Hematopoietic multipotent progenitor cell treated with erythropoietin and hydrocortisone succinate and interleukin-3 and kit ligand, for 6 days (in vitro differentiated cells): ENCODE data around the gene CYP46A1.
"Not testable (repeated sequence)": the region's sequence is repeated elsewhere in the genome, so short reads cannot be mapped to it uniquely, and the experiment has no call there.

Source experiments
- DNase-seq: peaks from one replicate; pipeline ENCODE4 v3.0.0-alpha.2; 2015

The CYP46A1 gene

GRCh38 chr14:99683619-99684409 lies at the start of gene CYP46A1:
Gene CYP46A1 (plus strand): TSS chr14:99684298. CDS start chr14:99684418, 120 bp downstream.
- DNase-seq: peak; percentile 100

GRCh38 chr14:99634443-99634842 lies 49.7 kb upstream of the CYP46A1 start:
- no peak for DNase-seq

- no peak for DNase-seq
Observed at GRCh38 chr14:99635116-99635515, 49.0 kb upstream of the CYP46A1 start.

GRCh38 chr14:99636487-99636886 lies 47.6 kb upstream of the CYP46A1 start:
- DNase-seq: no peak

- DNase-seq: no peak
Observed at GRCh38 chr14:99637624-99638023, 46.5 kb upstream of the CYP46A1 start.

- not testable (repeated sequence) for DNase-seq
Observed at GRCh38 chr14:99642771-99643170, 41.3 kb upstream of the CYP46A1 start.

GRCh38 chr14:99643343-99643742 lies 40.8 kb upstream of the CYP46A1 start:
- DNase-seq: no peak

- no peak for DNase-seq
Observed at GRCh38 chr14:99644035-99644587, 40.0 kb upstream of the CYP46A1 start.

- no peak for DNase-seq
Observed at GRCh38 chr14:99644723-99645544, 39.2 kb upstream of the CYP46A1 start, which contains the start of gene HHIPL1. Gene HHIPL1 (plus strand): TSS chr14:99645129. CDS start chr14:99645208, 79 bp downstream.

GRCh38 chr14:99645545-99646505 lies 38.3 kb upstream of the CYP46A1 start:
- no peak for DNase-seq

GRCh38 chr14:99647411-99647810 lies 36.7 kb upstream of the CYP46A1 start:
- DNase-seq: no peak

GRCh38 chr14:99648027-99648784 lies 35.9 kb upstream of the CYP46A1 start:
- DNase-seq: no peak

- DNase-seq: no peak
Observed at GRCh38 chr14:99649219-99649618, 34.9 kb upstream of the CYP46A1 start.

GRCh38 chr14:99649643-99650042 lies 34.5 kb upstream of the CYP46A1 start:
- no peak for DNase-seq

- DNase-seq: no peak
Observed at GRCh38 chr14:99650189-99650588, 33.9 kb upstream of the CYP46A1 start.

- DNase-seq: no peak
Observed at GRCh38 chr14:99651953-99652746, 31.9 kb upstream of the CYP46A1 start.

- no peak for DNase-seq
Observed at GRCh38 chr14:99654235-99654985, 29.7 kb upstream of the CYP46A1 start.

- no peak for DNase-seq
Observed at GRCh38 chr14:99655521-99655920, 28.6 kb upstream of the CYP46A1 start.

GRCh38 chr14:99656171-99656570 lies 27.9 kb upstream of the CYP46A1 start:
- DNase-seq: no peak

GRCh38 chr14:99657645-99658155 lies 26.4 kb upstream of the CYP46A1 start:
- no peak for DNase-seq
